A549 (cell line): Measurements from ENCODE around the gene RBFOX1. TPM values are rescaled to one million over a fixed set of nuclear protein-coding genes. Genes with fewer than 3 reads are reported as not detected.

Source experiments
- ATAC-seq, 2 experiments: fragments of 200-7000 bp in 1 of 2; fragments of >200 bp in 1 of 2; cut with Nextera tagmentation in 1 of 2; cut with Tn5 transposase in 1 of 2; 3 replicates each; pipeline versions ENCODE4 v1.8.0 to v1.9.1; 2018 to 2020; ENCODE audit warnings: mild to moderate bottlenecking in 1 of 2, moderate library complexity in 1 of 2
- CTCF ChIA-PET: fragments of 300-600 bp; sonication (Branson Sonifier 250); formaldehyde crosslinking; extraction: SDS; loops from one replicate; lab custom pipeline; 2021; ENCODE audit warnings: antibody characterized with exemption, inconsistent platforms; lab: Yijun Ruan, JAX
- POLR2A ChIA-PET: fragments of 350-600 bp; formaldehyde crosslinking; extraction: SDS; loops from one replicate; lab custom pipeline; 2021; ENCODE audit warnings: antibody characterized with exemption, inconsistent platforms; lab: Yijun Ruan, JAX
- DNase-seq, 2 experiments: peaks; one replicate each; pipeline versions ENCODE4 v3.0.0 to v3.0.0-alpha.2; 2011 to 2016; ENCODE audit warnings: low read depth in 1 of 2, low spot score in 1 of 2
- FAIRE-seq: peaks from 2 replicates; lab custom pipeline; 2011; peaks lifted over from hg19 to GRCh38; lab: Jason Lieb, UNC
- H3K27ac ChIP-seq, 2 experiments: fragments of >200 bp; sonication (Bioruptor Twin); formaldehyde crosslinking; 3 replicates each; pipeline ENCODE4 v1.5.1; 2016 to 2017
- H3K4me1 ChIP-seq: fragments of >200 bp; sonication (Bioruptor Twin); formaldehyde crosslinking; 3 replicates; pipeline ENCODE4 v1.6.1; 2016
- H3K4me2 ChIP-seq: fragments of >200 bp; sonication (Bioruptor Twin); formaldehyde crosslinking; 3 replicates; pipeline ENCODE4 v1.6.1; 2016
- H3K4me3 ChIP-seq: fragments of >200 bp; sonication (Bioruptor Twin); formaldehyde crosslinking; 3 replicates; pipeline ENCODE4 v1.5.1; 2016
- H3K9me3 ChIP-seq: fragments of >200 bp; sonication (Bioruptor Twin); formaldehyde crosslinking; 3 replicates; pipeline ENCODE4 v1.6.1; 2016
- BCL3 ChIP-seq: fragments of >200 bp; sonication (Bioruptor Twin); formaldehyde crosslinking; IDR thresholded peaks from 3 replicates; pipeline ENCODE4 v1.6.1; 2016
- CBX2 ChIP-seq: fragments of 200-600 bp; sonication (generic); IDR thresholded peaks from 2 replicates; pipeline ENCODE4 v1.6.1; 2016; ENCODE audit warnings: low read depth, mild to moderate bottlenecking, borderline replicate concordance
- EHMT2 ChIP-seq: fragments of 200-600 bp; sonication (generic); IDR thresholded peaks from 2 replicates; pipeline ENCODE4 v1.6.1; 2016; ENCODE audit warnings: antibody characterized with exemption, low read depth, mild to moderate bottlenecking, moderate library complexity
- EP300 ChIP-seq, 2 experiments: fragments of >200 bp; sonication (Bioruptor Twin); formaldehyde crosslinking; IDR thresholded peaks; 2 replicates in 1 of 2; 3 replicates in 1 of 2; pipeline ENCODE4 v1.6.1; 2016 to 2017
- ESRRA ChIP-seq: fragments of 150-350 bp; IDR thresholded peaks from 2 replicates; pipeline ENCODE4 v1.6.1; 2014; ENCODE audit warnings: mild to moderate bottlenecking, low read length, borderline replicate concordance
- FOSB ChIP-seq: fragments of 250-450 bp; sonication (Bioruptor Pico); IDR thresholded peaks from 2 replicates; pipeline ENCODE4 v1.5.0; 2020; ENCODE audit warnings: mild to moderate bottlenecking, moderate library complexity
- GATA3 ChIP-seq: IDR thresholded peaks from 2 replicates; pipeline ENCODE4 v1.6.1; 2012; ENCODE audit warnings: borderline replicate concordance
- HDAC2 ChIP-seq: fragments of 200-600 bp; sonication (generic); IDR thresholded peaks from 2 replicates; pipeline ENCODE4 v1.6.1; 2016
- HEYL ChIP-seq: fragments of 250-450 bp; sonication (Bioruptor Pico); IDR thresholded peaks from 2 replicates; pipeline ENCODE4 v1.8.0; 2021; ENCODE audit warnings: mild to moderate bottlenecking, moderate library complexity
- HMGXB4 ChIP-seq: fragments of 250-450 bp; sonication (Bioruptor Pico); IDR thresholded peaks from 2 replicates; pipeline ENCODE4 v1.5.0; 2021; ENCODE audit warnings: mild to moderate bottlenecking, moderate library complexity, borderline replicate concordance
- HOXB13 ChIP-seq: fragments of 250-450 bp; sonication (Bioruptor Pico); IDR thresholded peaks from 2 replicates; pipeline ENCODE4 v1.5.0; 2020; ENCODE audit warnings: low read depth, mild to moderate bottlenecking, moderate library complexity
- HOXB5 ChIP-seq: fragments of 250-450 bp; sonication (Bioruptor Pico); IDR thresholded peaks from 2 replicates; pipeline ENCODE4 v1.5.0; 2020; ENCODE audit warnings: mild to moderate bottlenecking, moderate library complexity
- JUN ChIP-seq, 2 experiments: fragments of >200 bp; sonication (Bioruptor Twin); formaldehyde crosslinking; IDR thresholded peaks; 2 replicates in 1 of 2; 3 replicates in 1 of 2; pipeline ENCODE4 v1.6.1; 2016 to 2017
- KDM5A ChIP-seq: fragments of 200-600 bp; sonication (generic); IDR thresholded peaks from 2 replicates; pipeline ENCODE4 v1.6.1; 2016; ENCODE audit warnings: antibody characterized with exemption, mild to moderate bottlenecking
- MAZ ChIP-seq: fragments of 150-350 bp; IDR thresholded peaks from 2 replicates; pipeline ENCODE4 v1.6.1; 2014; ENCODE audit warnings: antibody characterized with exemption, low read depth, low read length, borderline replicate concordance
- NR3C1 ChIP-seq: fragments of >200 bp; sonication (Bioruptor Twin); formaldehyde crosslinking; IDR thresholded peaks from 3 replicates; pipeline ENCODE4 v1.6.1; 2017
- PBX3 ChIP-seq: IDR thresholded peaks from 2 replicates; pipeline ENCODE4 v1.6.1; 2012
- POLR2A ChIP-seq: IDR thresholded peaks from 2 replicates; pipeline ENCODE4 v1.6.1; 2012; ENCODE audit warnings: mild to moderate bottlenecking, low read length
- POLR2AphosphoS2 ChIP-seq: conservative IDR thresholded peaks from 2 replicates; pipeline ENCODE4 v1.6.1; 2012; ENCODE audit warnings: low read length, improper control_type of control experiment, inconsistent platforms
- RFX5 ChIP-seq: fragments of 450-650 bp; IDR thresholded peaks from 2 replicates; pipeline ENCODE4 v1.7.1; 2014; ENCODE audit warnings: antibody characterized with exemption, mild to moderate bottlenecking, moderate library complexity
- SREBF2 ChIP-seq: fragments of 450-650 bp; IDR thresholded peaks from 2 replicates; pipeline ENCODE4 v1.6.1; 2014; ENCODE audit warnings: mild to moderate bottlenecking, moderate library complexity
- WGBS: methylation state at CpG from one replicate; pipeline ENCODE4 v1.1.6; 2017; ENCODE audit errors: missing lambda C conversion rate; 5-methylcytosine and 5-hydroxymethylcytosine counted together
- polyA plus RNA-seq, 4 experiments: library from polyadenylated mRNA; depleted of rRNA in 3 of 4; stranded (reverse); fragments of >200 nt; fragmentation: RNase III in 1 of 4; extraction: RNeasy Plus Mini Kit Qiagen cat#74134 plus additional on column Dnase treatment in 1 of 4; gene quantifications; 2 replicates in 3 of 4; 3 replicates in 1 of 4; pipeline ENCODE4 v1.2.3, GENCODE V29; 2011 to 2017
- TF ChIP-seq, protein P1 (sequence below): fragments of 150-350 bp; IDR thresholded peaks from 2 replicates; pipeline ENCODE4 v1.6.1; 2014; ENCODE audit warnings: low read depth, mild to moderate bottlenecking, low read length

RBFOX1 gene
- polyA plus RNA-seq, 2 of the 4 experiments (the other 2 are of a cell fraction): not detected

DNA sequence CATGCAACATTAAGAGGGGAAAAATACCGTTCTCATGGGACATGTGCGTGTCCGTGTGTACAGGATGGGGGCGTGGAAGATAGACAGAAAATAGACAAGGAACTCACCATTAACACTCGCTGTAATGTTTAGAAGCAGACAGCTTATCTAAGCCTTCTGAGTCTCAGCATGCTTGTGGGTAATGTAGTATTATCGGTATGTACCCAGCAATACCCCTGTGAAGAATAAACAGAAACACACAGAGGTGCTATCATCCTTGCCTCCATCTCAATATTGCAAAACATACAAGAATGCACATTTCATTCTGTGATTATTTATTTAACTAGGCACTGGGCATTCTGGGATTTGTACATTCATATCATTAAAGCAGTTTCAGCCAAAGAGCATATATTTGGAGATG is 42.0 kb upstream of the RBFOX1 start:
- no peak overlapping the region for H3K4me3 ChIP-seq
- no peaks in the 10 kb centered on the region for H3K4me1 ChIP-seq
- ATAC-seq (no peak), DNase-seq (no peak), FAIRE-seq (no peak)
- no peak overlapping the region for H3K4me2 ChIP-seq
- 14% methylated on average over 6 of the region's 6 CpGs for WGBS
- no peaks in the 10 kb centered on the region for H3K9me3 ChIP-seq
- POLR2A ChIA-PET: no interaction called here
- TF ChIP-seq SREBF2: no peak
- TF ChIP-seq EP300 (IDR thresholded peaks at IDR 0.05): no peak
- no peak for TF ChIP-seq JUN (IDR thresholded peaks at IDR 0.05)
- no peak for TF ChIP-seq HOXB13 (CRISPR knock-in tag)
- no peak for TF ChIP-seq POLR2AphosphoS2
- no peak for TF ChIP-seq HEYL
- TF ChIP-seq MAZ: no peak
- no peak for TF ChIP-seq HOXB5 (CRISPR knock-in tag)
- TF ChIP-seq CBX2: no peak
- no peak for TF ChIP-seq PBX3
- TF ChIP-seq POLR2A: no peak
- no peak for TF ChIP-seq ESRRA
- TF ChIP-seq, protein P1, sequence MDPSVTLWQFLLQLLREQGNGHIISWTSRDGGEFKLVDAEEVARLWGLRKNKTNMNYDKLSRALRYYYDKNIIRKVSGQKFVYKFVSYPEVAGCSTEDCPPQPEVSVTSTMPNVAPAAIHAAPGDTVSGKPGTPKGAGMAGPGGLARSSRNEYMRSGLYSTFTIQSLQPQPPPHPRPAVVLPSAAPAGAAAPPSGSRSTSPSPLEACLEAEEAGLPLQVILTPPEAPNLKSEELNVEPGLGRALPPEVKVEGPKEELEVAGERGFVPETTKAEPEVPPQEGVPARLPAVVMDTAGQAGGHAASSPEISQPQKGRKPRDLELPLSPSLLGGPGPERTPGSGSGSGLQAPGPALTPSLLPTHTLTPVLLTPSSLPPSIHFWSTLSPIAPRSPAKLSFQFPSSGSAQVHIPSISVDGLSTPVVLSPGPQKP: no peak
- TF ChIP-seq KDM5A: no peak
- no peak for TF ChIP-seq NR3C1
- TF ChIP-seq FOSB: no peak
- no peak for TF ChIP-seq RFX5
- TF ChIP-seq EHMT2: no peak
- no peak for TF ChIP-seq HDAC2
- TF ChIP-seq, all 56 proteins: peak for 0
- H3K27ac ChIP-seq: no peak overlapping the region
- CTCF ChIA-PET: no interaction called here

- CTCF ChIA-PET: interaction anchor here (0.6 kb wide), 1 partner anchor 237 kb away, joined by 3 read pairs; no protein-coding TSS in a partner anchor
- Histone ChIP-seq H3K27ac (no peak overlapping the region), H3K4me1 (no peaks in the 10 kb centered on the region), H3K9me3 (no peaks in the 10 kb centered on the region), H3K4me2 (no peak overlapping the region)
- 0% methylated on average over 4 of the region's 4 CpGs for WGBS
- FAIRE-seq: no peak
- no peak for DNase-seq
- ATAC-seq: no peak
- TF ChIP-seq HMGXB4 (CRISPR knock-in tag) (no peak), GATA3 (no peak), BCL3 (no peak)
- TF ChIP-seq, all 56 proteins: peak for 0
- POLR2A ChIA-PET: no interaction called here
- H3K4me3 ChIP-seq: no peak overlapping the region
Measured at GRCh38 chr16:7294020-7294419, 38.6 kb upstream of the RBFOX1 start.
